IMR-90 (cell line): Measurements from ENCODE around the gene HYAL2. TPM values are rescaled to one million over a fixed set of nuclear protein-coding genes. Genes with fewer than 3 reads are reported as not detected.

Experiments used
- ATAC-seq: fragments of 200-7000 bp; cut with Tn5 transposase; 2 replicates; pipeline ENCODE4 v1.9.1; 2020; ENCODE audit warnings: low read depth, mild to moderate bottlenecking, moderate library complexity
- BruUV-seq: library from RNA; stranded (reverse); fragments of 400-500 nt; replicated peaks from 2 replicates; lab custom pipeline; 2021; lab: Mats Ljungman, UMichigan
- CTCF ChIA-PET: fragments of 300-600 bp; formaldehyde crosslinking; extraction: SDS; loops from one replicate; lab custom pipeline; 2021; ENCODE audit warnings: antibody characterized with exemption; lab: Yijun Ruan, JAX
- POLR2A ChIA-PET: fragments of 300-600 bp; sonication (Branson Sonifier 250); formaldehyde crosslinking; loops from one replicate; lab custom pipeline; 2022; ENCODE audit warnings: antibody characterized with exemption; ENCODE audit not compliant: unreplicated experiment; lab: Charles Lee
- DNase-seq: peaks from one replicate; pipeline ENCODE4 v3.0.0; 2013
- H2AFZ ChIP-seq: replicated peaks from 2 replicates; pipeline ENCODE3; 2013; ENCODE audit warnings: low read length, mild to moderate bottlenecking; ENCODE audit not compliant: poor library complexity
- H2AK5ac ChIP-seq: 2 replicates; pipeline ENCODE4 v1.6.1; 2013; ENCODE audit warnings: low read depth, low read length, inconsistent platforms
- H2AK9ac ChIP-seq: replicated peaks from 2 replicates; pipeline ENCODE3; 2013; ENCODE audit warnings: mild to moderate bottlenecking, low read depth, low read length, moderate library complexity; ENCODE audit not compliant: poor library complexity
- H2BK120ac ChIP-seq: 2 replicates; pipeline ENCODE4 v1.6.1; 2013; ENCODE audit warnings: low read depth, low read length, inconsistent platforms
- H2BK15ac ChIP-seq: 3 replicates; pipeline ENCODE4 v1.6.1; 2013; ENCODE audit warnings: low read depth, low read length, inconsistent platforms
- H2BK20ac ChIP-seq: 2 replicates; pipeline ENCODE4 v1.6.1; 2013; ENCODE audit warnings: low read depth, mild to moderate bottlenecking, inconsistent platforms, low read length, moderate library complexity
- H2BK5ac ChIP-seq: 2 replicates; pipeline ENCODE4 v1.6.1; 2013; ENCODE audit warnings: mild to moderate bottlenecking, low read depth, low read length, inconsistent platforms; ENCODE audit not compliant: poor library complexity, severe bottlenecking
- H3K14ac ChIP-seq: replicated peaks from 2 replicates; pipeline ENCODE4 v1.6.1; 2013; ENCODE audit warnings: low read depth, low read length, inconsistent platforms
- H3K18ac ChIP-seq: 2 replicates; pipeline ENCODE4 v1.6.1; 2013; ENCODE audit warnings: low read depth, low read length, control low read depth
- H3K23ac ChIP-seq: 2 replicates; pipeline ENCODE4 v1.6.1; 2013; ENCODE audit warnings: low read depth, low read length, inconsistent platforms
- H3K27ac ChIP-seq: 2 replicates; pipeline ENCODE4 v1.5.1; 2013; ENCODE audit warnings: mild to moderate bottlenecking, control low read depth, low read length; ENCODE audit not compliant: insufficient read depth
- H3K27me3 ChIP-seq: 2 replicates; pipeline ENCODE4 v1.6.1; 2013; ENCODE audit warnings: low read length; ENCODE audit not compliant: control insufficient read depth, insufficient read depth
- H3K36me3 ChIP-seq: 2 replicates; pipeline ENCODE4 v1.6.1; 2013; ENCODE audit warnings: low read length, mixed read lengths; ENCODE audit not compliant: control insufficient read depth, insufficient read depth
- H3K4ac ChIP-seq: 2 replicates; pipeline ENCODE4 v1.6.1; 2013; ENCODE audit warnings: low read depth, low read length, inconsistent platforms
- H3K4me1 ChIP-seq: 2 replicates; pipeline ENCODE4 v1.6.1; 2013; ENCODE audit warnings: low read length, mixed read lengths; ENCODE audit not compliant: control insufficient read depth, insufficient read depth
- H3K4me2 ChIP-seq: 2 replicates; pipeline ENCODE4 v1.6.1; 2013; ENCODE audit warnings: low read depth, mild to moderate bottlenecking, control low read depth, low read length, moderate library complexity
- H3K4me3 ChIP-seq: 2 replicates; pipeline ENCODE4 v1.5.1; 2013; ENCODE audit warnings: low read depth, mild to moderate bottlenecking, control low read depth, low read length, moderate library complexity; ENCODE audit not compliant: insufficient read depth
- H3K56ac ChIP-seq: 2 replicates; pipeline ENCODE4 v1.6.1; 2013; ENCODE audit warnings: low read length, inconsistent platforms; ENCODE audit not compliant: insufficient read depth; ENCODE audit errors: extremely low read depth
- H3K79me1 ChIP-seq, 2 experiments: 2 replicates each; pipeline ENCODE4 v1.6.1; 2013; ENCODE audit warnings: low read length in 2 of 2, inconsistent platforms in 1 of 2, low read depth in 1 of 2
- H3K9ac ChIP-seq: 2 replicates; pipeline ENCODE4 v1.6.1; 2013; ENCODE audit warnings: low read depth, low read length, control low read depth
- H3K9me1 ChIP-seq: 2 replicates; pipeline ENCODE4 v1.6.1; 2013; ENCODE audit warnings: low read length, inconsistent platforms; ENCODE audit not compliant: insufficient read depth
- H3K9me3 ChIP-seq: 2 replicates; pipeline ENCODE4 v1.6.1; 2013; ENCODE audit warnings: low read length; ENCODE audit not compliant: control insufficient read depth, insufficient read depth
- H4K20me1 ChIP-seq: 2 replicates; pipeline ENCODE4 v1.6.1; 2013; ENCODE audit warnings: low read length, inconsistent platforms; ENCODE audit not compliant: insufficient read depth
- H4K5ac ChIP-seq: 2 replicates; pipeline ENCODE4 v1.6.1; 2013; ENCODE audit warnings: mild to moderate bottlenecking, low read depth, low read length, control low read depth
- H4K8ac ChIP-seq, 2 experiments: 2 replicates each; pipeline ENCODE4 v1.6.1; 2013; ENCODE audit warnings: low read depth in 2 of 2, low read length in 2 of 2, control low read depth in 1 of 2, inconsistent platforms in 1 of 2
- H4K91ac ChIP-seq: 2 replicates; pipeline ENCODE4 v1.6.1; 2013; ENCODE audit warnings: low read depth, low read length, inconsistent platforms; ENCODE audit not compliant: insufficient read depth
- CEBPB ChIP-seq: IDR thresholded peaks from 2 replicates; pipeline ENCODE4 v1.6.1; 2012; ENCODE audit warnings: low read depth, low read length, improper control_type of control experiment
- CTCF ChIP-seq: conservative IDR thresholded peaks from 2 replicates; pipeline ENCODE4 v1.5.1; 2012; ENCODE audit warnings: mild to moderate bottlenecking, low read depth, low read length, improper control_type of control experiment
- ELK1 ChIP-seq: fragments of 150-350 bp; IDR thresholded peaks from 2 replicates; pipeline ENCODE4 v1.6.1; 2016; ENCODE audit warnings: low read depth, mild to moderate bottlenecking, low read length, moderate library complexity, borderline replicate concordance
- MXI1 ChIP-seq: IDR thresholded peaks from 2 replicates; pipeline ENCODE4 v1.6.1; 2012; ENCODE audit warnings: low read depth, mild to moderate bottlenecking, low read length, moderate library complexity, borderline replicate concordance
- SMC3 ChIP-seq: fragments of 150-350 bp; IDR thresholded peaks from 2 replicates; pipeline ENCODE4 v1.6.1; 2016; ENCODE audit warnings: low read depth, mild to moderate bottlenecking, antibody characterized with exemption, low read length, moderate library complexity
- USF2 ChIP-seq: fragments of 150-350 bp; IDR thresholded peaks from 2 replicates; pipeline ENCODE4 v1.6.1; 2017; ENCODE audit warnings: mild to moderate bottlenecking, antibody characterized with exemption, low read length, low read depth
- WGBS, 2 experiments: methylation state at CpG; one replicate each; pipeline versions ENCODE4 v1.1.5 to v1.1.7; 2013; ENCODE audit warnings: missing lambda C conversion rate in 2 of 2; ENCODE audit not compliant: insufficient read length in 1 of 2; ENCODE audit errors: extremely low coverage in 2 of 2; 5-methylcytosine and 5-hydroxymethylcytosine counted together
- dilution Hi-C: fragments of 300-500 bp; cut with HindIII; formaldehyde crosslinking; loops from one replicate; pipeline ENCODE4 v1.14.3; 2018; ENCODE audit warnings: low sequenced_read_pairs; ENCODE audit not compliant: unreplicated experiment
- in situ Hi-C: fragments of 300-500 bp; cut with MboI; formaldehyde crosslinking; loops from 3 replicates; pipeline ENCODE4 v1.14.3; 2019; ENCODE audit warnings: low sequenced_read_pairs, inconsistent platforms, mixed read lengths
- intact Hi-C: fragments of 100-400 bp; cut with micrococcal nuclease; formaldehyde crosslinking; loops from 2 replicates; pipeline ENCODE4 v1.10.0; 2022
- polyA plus RNA-seq, 3 experiments: library from polyadenylated mRNA; depleted of rRNA; stranded (reverse); fragments of >200 nt; gene quantifications; 2 replicates each; pipeline ENCODE4 v1.2.3, GENCODE V29; 2012; ENCODE audit warnings: low replicate concordance in 1 of 3
- total RNA-seq: library from RNA; depleted of rRNA; stranded (reverse); fragments of >200 nt; gene quantifications from 2 replicates; pipeline ENCODE4 v1.2.3, GENCODE V29; 2012

HYAL2 gene
- total and polyA plus RNA-seq, 2 of the 4 experiments (the other 2 are of a cell fraction): 56.8 to 104 TPM

- peak; percentile 86; the same call in 1 of the 2 replicates for TF ChIP-seq MXI1
- TF ChIP-seq SMC3: no peak
Measured at GRCh38 chr3:50298836-50299637, 23.5 kb downstream of the HYAL2 start, which contains the start of the genes HYAL3 and NAA80 (continued).

GRCh38 chr3:50297896-50298725 lies 24.4 kb downstream of the HYAL2 start:
- Histone ChIP-seq H3K4me2 (peak overlapping the region; percentile 88), H2AK9ac (peak overlapping the region; percentile 15), H3K4me1 (peaks cover 13% of the 10 kb centered on the region), H2BK5ac (no peak overlapping the region), H2BK20ac (no peak overlapping the region), H3K36me3 (no peaks in the 10 kb centered on the region), H3K27me3 (no peaks in the 10 kb centered on the region), H2BK15ac (no peak overlapping the region), H4K20me1 (no peaks in the 10 kb centered on the region), H2AFZ (peak overlapping the region; percentile 93), H3K4ac (peak overlapping the region; percentile 71), H3K27ac (peak overlapping the region; percentile 16; the same call in 1 of the 2 replicates), H3K4me3 (peak overlapping the region; percentile 85), H3K9ac (peak overlapping the region; percentile 83), H2BK120ac (no peak overlapping the region), H3K56ac (no peak overlapping the region), H3K14ac (peak overlapping the region; percentile 56), H3K9me3 (no peaks in the 10 kb centered on the region), H4K91ac (peak overlapping the region; percentile 29), H4K8ac (peak overlapping the region; percentile 76 to 88; a peak in 2 of 4 replicates), H3K79me1 (peaks cover 13 to 28% of the 10 kb centered on the region in 2 experiments; a peak in 3 of 4 replicates), H2AK5ac (peak overlapping the region; percentile 76), H3K18ac (no peak overlapping the region), H3K23ac (no peak overlapping the region), H3K9me1 (peaks cover 17% of the 10 kb centered on the region), H4K5ac (peak overlapping the region; percentile 4; the same call in 1 of the 2 replicates)
- BruUV-seq: no TSS peak
- TF ChIP-seq USF2 (no peak), CEBPB (no peak), CTCF (peak; percentile 18; the same call in 1 of the 2 replicates), ELK1 (no peak)
- ATAC-seq (no peak), DNase-seq (no peak)
- intact Hi-C loops: no loop called here
- ChIA-PET POLR2A (no interaction called here), CTCF (interaction anchor here (1.9 kb wide), 1 partner anchor 26 kb away, joined by 4 read pairs; no protein-coding TSS in a partner anchor)
- WGBS, 2 experiments: 60% methylated on average over 6 of the region's 9 CpGs; no CpG with 5 or more reads in 1 of the 2 experiments
- in situ Hi-C loops: no loop called here
- dilution Hi-C loops: no loop called here
